DOHH2 (cell line): Measurements from ENCODE around the gene PARVB.
A peak's percentile ranks its signal among the peaks of the same experiment; 100 is the strongest.

ENCODE experiments used
- H3F3A ChIP-seq: fragments of 200-600 bp; sonication (generic), shearing (Covaris generic); 2 replicates; pipeline ENCODE4 v1.6.0; 2016; ENCODE audit warnings: antibody characterized with exemption, mild to moderate bottlenecking; ENCODE audit not compliant: control insufficient read depth, insufficient read depth
- H3K27ac ChIP-seq: fragments of 200-600 bp; sonication (generic); 2 replicates; pipeline ENCODE4 v1.5.1; 2014; ENCODE audit warnings: low read depth, mild to moderate bottlenecking, low read length, moderate library complexity
- H3K27me3 ChIP-seq: fragments of 200-600 bp; sonication (generic); 2 replicates; pipeline ENCODE4 v1.6.1; 2014; ENCODE audit warnings: mild to moderate bottlenecking, low read length, mixed read lengths; ENCODE audit not compliant: control insufficient read depth
- H3K36me3 ChIP-seq: fragments of 200-600 bp; sonication (generic); 2 replicates; pipeline ENCODE4 v1.6.1; 2014; ENCODE audit warnings: mild to moderate bottlenecking, low read length, moderate library complexity, mixed read lengths; ENCODE audit not compliant: control insufficient read depth
- H3K4me1 ChIP-seq: fragments of 200-600 bp; sonication (generic); 2 replicates; pipeline ENCODE4 v1.6.1; 2014; ENCODE audit warnings: mild to moderate bottlenecking, low read length, mixed read lengths; ENCODE audit not compliant: control insufficient read depth
- H3K4me2 ChIP-seq: fragments of 200-600 bp; sonication (generic); 2 replicates; pipeline ENCODE4 v1.6.0; 2014; ENCODE audit warnings: mild to moderate bottlenecking, low read length, moderate library complexity
- H3K4me3 ChIP-seq: fragments of 200-600 bp; sonication (generic); 2 replicates; pipeline ENCODE4 v1.5.1; 2014; ENCODE audit warnings: mild to moderate bottlenecking, low read length, mixed read lengths
- H3K79me2 ChIP-seq: fragments of 200-600 bp; sonication (generic); 2 replicates; pipeline ENCODE4 v1.6.1; 2014; ENCODE audit warnings: mild to moderate bottlenecking, low read length, mixed read lengths; ENCODE audit not compliant: control insufficient read depth
- H3K9me2 ChIP-seq: fragments of 200-600 bp; sonication (generic); replicated peaks from 2 replicates; pipeline ENCODE4 v1.6.1; 2014; ENCODE audit warnings: mild to moderate bottlenecking, low read length, mixed read lengths; ENCODE audit not compliant: control insufficient read depth
- H3K9me3 ChIP-seq: fragments of 200-600 bp; sonication (generic); 2 replicates; pipeline ENCODE4 v1.6.1; 2014; ENCODE audit warnings: antibody characterized with exemption, low read length, mixed read lengths; ENCODE audit not compliant: control insufficient read depth, insufficient read depth
- H4K20me1 ChIP-seq: fragments of 200-600 bp; sonication (generic); 2 replicates; pipeline ENCODE4 v1.6.0; 2014; ENCODE audit warnings: low read depth, mild to moderate bottlenecking, antibody characterized with exemption, low read length, moderate library complexity; ENCODE audit not compliant: control insufficient read depth, insufficient read depth
- CTCF ChIP-seq: fragments of 200-600 bp; sonication (generic); IDR thresholded peaks from one replicate; pipeline ENCODE4 v1.5.1; 2014; ENCODE audit warnings: antibody characterized with exemption, mild to moderate bottlenecking, low read depth, low read length; ENCODE audit not compliant: poor library complexity, severe bottlenecking
- EZH2phosphoT487 ChIP-seq: fragments of 200-600 bp; sonication (generic); IDR thresholded peaks from 2 replicates; pipeline ENCODE4 v1.6.1; 2017; ENCODE audit warnings: borderline replicate concordance, mild to moderate bottlenecking, antibody characterized with exemption, low read length, moderate library complexity, mixed read lengths

Gene PARVB

GRCh38 chr22:44183287-44183588 lies 159.1 kb downstream of the PARVB start:
- Histone ChIP-seq H3K4me3 (peak overlapping the region; percentile 64), H3K4me1 (peaks cover 33% of the 10 kb centered on the region), H4K20me1 (no peaks in the 10 kb centered on the region), H3K36me3 (no peaks in the 10 kb centered on the region), H3K4me2 (peak overlapping the region; percentile 50), H3K27ac (no peak overlapping the region), H3K79me2 (no peaks in the 10 kb centered on the region), H3K9me3 (no peaks in the 10 kb centered on the region), H3F3A (no peaks in the 10 kb centered on the region), H3K27me3 (peaks cover 39% of the 10 kb centered on the region), H3K9me2 (no peaks in the 10 kb centered on the region)
- TF ChIP-seq CTCF, result no peak
- no peak for TF ChIP-seq EZH2phosphoT487

- Histone ChIP-seq H3K9me2 (no peaks in the 10 kb centered on the region), H3K4me2 (no peak overlapping the region), H3K9me3 (no peaks in the 10 kb centered on the region), H3K4me1 (peaks cover 41% of the 10 kb centered on the region), H3K4me3 (no peak overlapping the region), H3K27me3 (peaks cover 39% of the 10 kb centered on the region), H3K79me2 (no peaks in the 10 kb centered on the region), H3F3A (no peaks in the 10 kb centered on the region), H4K20me1 (no peaks in the 10 kb centered on the region), H3K27ac (no peak overlapping the region), H3K36me3 (no peaks in the 10 kb centered on the region)
- TF ChIP-seq CTCF (no peak), EZH2phosphoT487 (no peak)
Measured at GRCh38 chr22:44184006-44184405, 159.9 kb downstream of the PARVB start.

- Histone ChIP-seq H3K27me3 (peaks cover 27% of the 10 kb centered on the region), H3K36me3 (no peaks in the 10 kb centered on the region), H3K9me2 (no peaks in the 10 kb centered on the region), H4K20me1 (no peaks in the 10 kb centered on the region), H3K27ac (no peak overlapping the region), H3K4me3 (no peak overlapping the region), H3K9me3 (no peaks in the 10 kb centered on the region), H3F3A (no peaks in the 10 kb centered on the region), H3K4me2 (no peak overlapping the region), H3K79me2 (no peaks in the 10 kb centered on the region), H3K4me1 (peaks cover 46% of the 10 kb centered on the region)
- TF ChIP-seq CTCF (no peak), EZH2phosphoT487 (no peak)
Measured at GRCh38 chr22:44185237-44186120, 161.4 kb downstream of the PARVB start.
